SK-N-SH treated with all-trans-retinoic acid at 6 μM for 48 hours (cell line): ENCODE measurements around the gene ZNF738.

Experiments used
- GLIS3 ChIP-seq: fragments of 250-450 bp; sonication (Bioruptor Pico); IDR thresholded peaks from 2 replicates; pipeline ENCODE4 v1.5.0; 2020; ENCODE audit warnings: mild to moderate bottlenecking, moderate library complexity
- PPARA ChIP-seq: fragments of 250-450 bp; sonication (Bioruptor Pico); IDR thresholded peaks from 2 replicates; pipeline ENCODE4 v1.5.0; 2020; ENCODE audit warnings: mild to moderate bottlenecking, borderline replicate concordance

DNA sequence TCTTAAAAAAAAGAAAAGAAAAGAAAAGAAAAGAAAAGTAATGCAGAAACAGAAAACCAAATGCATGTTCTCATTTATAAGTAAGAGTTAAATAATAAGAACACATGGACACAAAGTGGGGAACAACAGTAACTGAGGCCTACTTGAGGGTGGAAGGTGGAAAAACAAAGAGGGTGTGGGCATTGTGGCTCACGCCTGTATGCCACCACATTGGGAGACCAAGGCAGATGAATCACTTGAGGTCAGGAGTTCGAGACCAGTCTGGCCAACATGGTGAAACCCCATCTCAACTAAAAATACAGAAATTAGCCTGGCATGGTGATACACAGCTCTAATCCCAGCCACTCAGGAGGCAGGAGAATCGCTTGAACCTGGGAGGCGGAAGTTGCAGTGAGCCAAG, 37.7 kb upstream of the ZNF738 start:
- TF ChIP-seq PPARA (CRISPR knock-in tag) (no peak), GLIS3 (CRISPR knock-in tag) (no peak)
